Uterus (tissue), 4 donors: Measurements from ENCODE around the gene NOTUM. TPM values are rescaled to one million over a fixed set of nuclear protein-coding genes. Genes with fewer than 3 reads are reported as not detected.
A peak's percentile ranks its signal among the peaks of the same experiment; 100 is the strongest.

Experiments
- DNase-seq, 2 donors: peaks; one replicate each; pipeline ENCODE4 v3.0.0-alpha.2; 2019 to 2020
- H3K27ac ChIP-seq, 2 donors: fragments of 200-600 bp; sonication (generic); 1 replicate in 1 of 2; 2 replicates in 1 of 2; pipeline ENCODE4 v1.5.1; 2016 to 2018
- H3K27me3 ChIP-seq, 2 donors: fragments of 200-600 bp; sonication (generic); one replicate each; pipeline ENCODE4 v1.5.1; 2018 to 2019; ENCODE audit warnings: control low read depth in 1 of 2
- H3K36me3 ChIP-seq, 2 donors: fragments of 200-600 bp; sonication (generic); one replicate each; pipeline ENCODE4 v1.5.1; 2019; ENCODE audit warnings: control low read depth in 1 of 2
- H3K4me1 ChIP-seq, 2 donors: fragments of 200-600 bp; sonication (generic); one replicate each; pipeline ENCODE4 v1.5.1; 2018 to 2019; ENCODE audit warnings: control low read depth in 1 of 2
- H3K4me3 ChIP-seq, 2 donors: fragments of 200-600 bp; sonication (generic); 1 replicate in 1 of 2; 2 replicates in 1 of 2; pipeline ENCODE4 v1.5.1; 2018 to 2019; ENCODE audit warnings: mild to moderate bottlenecking in 1 of 2
- H3K9me3 ChIP-seq, 2 donors: fragments of 200-600 bp; sonication (generic); one replicate each; pipeline ENCODE4 v1.5.1; 2019; ENCODE audit warnings: control low read depth in 1 of 2
- POLR2A ChIP-seq, 2 donors: fragments of 450-650 bp; IDR thresholded peaks; one replicate each; pipeline ENCODE4 v1.6.1; 2016; ENCODE audit warnings: antibody characterized with exemption in 2 of 2, mild to moderate bottlenecking in 1 of 2, moderate library complexity in 1 of 2
- intact Hi-C: fragments of 100-400 bp; cut with DNase I; formaldehyde crosslinking; loops from one replicate; pipeline ENCODE4 v1.15.1; 2023; ENCODE audit warnings: low total_unique reads
- total RNA-seq, 4 donors: library from RNA; depleted of rRNA in 3 of 4; stranded (reverse); fragments of >200 nt in 3 of 4; gene quantifications; one replicate each; pipeline versions ENCODE4 v1.1.0 to v1.2.4, GENCODE V29; 2014 to 2023
- TF ChIP-seq, protein P1 (sequence below), 4 experiments: fragments of 200-600 bp in 2 of 4; fragments of 450-650 bp in 2 of 4; sonication (generic) in 2 of 4; IDR thresholded peaks; one replicate each; pipeline ENCODE4 v1.5.1; 2016 to 2019; ENCODE audit warnings: antibody characterized with exemption in 4 of 4, mild to moderate bottlenecking in 2 of 4, moderate library complexity in 1 of 4
- donor health status: DM: yes; HTN: yes; CAD: no.

The NOTUM gene
- total RNA-seq, 4 donors from 2014 or later: 5.0 TPM; not detected in 3

DNA sequence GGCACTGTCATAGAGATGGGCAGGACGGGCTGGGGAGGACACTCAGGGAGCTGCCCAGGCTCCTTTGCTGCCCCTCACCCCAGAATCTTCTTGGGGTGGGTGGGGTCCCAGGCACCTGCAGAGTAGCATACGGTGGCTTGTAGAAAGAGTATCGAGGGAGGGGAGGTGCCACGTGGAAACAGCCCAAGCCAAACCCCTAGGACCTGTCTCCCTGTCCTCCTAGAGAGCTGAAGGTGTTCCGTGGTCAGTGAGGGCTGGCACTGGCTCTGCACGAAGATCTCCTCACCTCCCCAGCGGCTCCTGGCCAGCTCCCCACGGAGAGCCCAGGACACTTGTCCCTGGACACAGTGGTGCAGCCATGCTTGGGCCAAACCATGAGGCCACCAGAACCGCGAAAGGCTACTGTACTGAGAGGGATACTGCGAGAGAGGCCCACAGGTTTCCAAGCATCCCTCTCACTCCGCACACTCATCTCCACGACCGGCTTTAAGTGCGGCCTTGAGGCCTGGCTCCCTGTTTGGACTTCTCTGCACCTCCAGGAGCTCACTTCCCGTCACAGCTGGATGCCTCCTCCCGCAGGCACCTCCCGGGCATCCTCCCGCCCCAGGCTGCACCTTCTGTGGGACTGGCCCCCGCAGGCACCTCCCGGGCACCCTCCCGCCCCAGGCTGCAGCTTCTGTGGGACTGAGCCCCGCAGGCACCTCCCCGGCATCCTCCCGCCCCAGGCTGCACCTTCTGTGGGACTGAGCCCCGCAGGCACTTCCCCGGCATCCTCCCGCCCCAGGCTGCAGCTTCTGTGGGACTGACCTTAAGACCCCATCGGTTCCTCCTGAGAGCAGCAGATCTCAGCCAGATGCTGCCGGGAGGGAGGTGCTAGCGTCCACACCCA is 31.5 kb downstream of the NOTUM start:
- intact Hi-C loops: no loop called here
- no peak for DNase-seq

DNA sequence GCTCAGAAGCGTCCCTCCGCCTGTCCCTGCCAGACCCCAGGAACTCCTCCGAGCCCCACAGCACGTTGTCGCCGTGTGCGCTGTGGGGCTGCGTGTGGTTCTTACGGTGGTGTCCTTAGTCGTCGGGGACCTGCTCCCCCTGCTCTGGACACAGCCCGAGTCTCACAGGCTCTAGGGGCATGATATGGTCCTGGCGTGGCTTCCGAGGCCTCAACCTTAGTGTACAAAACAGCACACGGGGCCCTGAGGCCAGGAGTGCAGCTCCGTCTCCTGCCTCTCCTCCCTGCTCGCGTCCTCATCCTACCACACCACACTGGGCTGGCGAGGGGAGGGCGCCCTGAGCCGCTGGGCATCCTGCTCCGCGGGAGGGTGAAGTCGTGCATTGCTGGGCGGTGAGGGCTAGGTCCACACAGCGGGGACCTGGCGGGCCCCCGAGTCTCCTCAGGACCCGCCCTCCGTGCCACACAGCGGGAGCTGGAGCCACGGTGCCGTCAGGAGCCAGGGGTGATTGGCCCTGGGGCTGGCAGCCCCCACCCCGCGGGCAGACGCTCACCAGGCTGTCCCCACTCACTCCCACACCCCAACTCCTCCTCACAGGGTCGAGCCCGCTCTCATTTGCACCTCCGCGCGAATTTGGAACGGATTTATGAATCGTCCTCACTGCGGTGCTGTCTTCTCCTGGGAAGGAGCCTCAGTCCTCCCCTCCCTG is 32.3 kb downstream of the NOTUM start:
- no peaks in the 10 kb centered on the region for H3K36me3 ChIP-seq
- H3K9me3 ChIP-seq: no peaks in the 10 kb centered on the region
- DNase-seq: no peak
- H3K27me3 ChIP-seq: no peaks in the 10 kb centered on the region
- intact Hi-C loops: no loop called here
- H3K4me1 ChIP-seq: peaks cover 4 to 19% of the 10 kb centered on the region in 2 donors
- H3K4me3 ChIP-seq: peak overlapping the region; percentile 2 to 51
- TF ChIP-seq, protein P1, sequence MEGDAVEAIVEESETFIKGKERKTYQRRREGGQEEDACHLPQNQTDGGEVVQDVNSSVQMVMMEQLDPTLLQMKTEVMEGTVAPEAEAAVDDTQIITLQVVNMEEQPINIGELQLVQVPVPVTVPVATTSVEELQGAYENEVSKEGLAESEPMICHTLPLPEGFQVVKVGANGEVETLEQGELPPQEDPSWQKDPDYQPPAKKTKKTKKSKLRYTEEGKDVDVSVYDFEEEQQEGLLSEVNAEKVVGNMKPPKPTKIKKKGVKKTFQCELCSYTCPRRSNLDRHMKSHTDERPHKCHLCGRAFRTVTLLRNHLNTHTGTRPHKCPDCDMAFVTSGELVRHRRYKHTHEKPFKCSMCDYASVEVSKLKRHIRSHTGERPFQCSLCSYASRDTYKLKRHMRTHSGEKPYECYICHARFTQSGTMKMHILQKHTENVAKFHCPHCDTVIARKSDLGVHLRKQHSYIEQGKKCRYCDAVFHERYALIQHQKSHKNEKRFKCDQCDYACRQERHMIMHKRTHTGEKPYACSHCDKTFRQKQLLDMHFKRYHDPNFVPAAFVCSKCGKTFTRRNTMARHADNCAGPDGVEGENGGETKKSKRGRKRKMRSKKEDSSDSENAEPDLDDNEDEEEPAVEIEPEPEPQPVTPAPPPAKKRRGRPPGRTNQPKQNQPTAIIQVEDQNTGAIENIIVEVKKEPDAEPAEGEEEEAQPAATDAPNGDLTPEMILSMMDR (IDR thresholded peaks at IDR 0.05): no peak
- no peak overlapping the region for H3K27ac ChIP-seq

More for the DNA sequence above, 31.5 kb downstream of the NOTUM start:
- H3K36me3 ChIP-seq: no peaks in the 10 kb centered on the region
- H3K27ac ChIP-seq: no peak overlapping the region
- TF ChIP-seq POLR2A (IDR thresholded peaks at IDR 0.05): no peak
- TF ChIP-seq, protein P1 (IDR thresholded peaks at IDR 0.05): no peak
- no peaks in the 10 kb centered on the region for H3K9me3 ChIP-seq
- no peaks in the 10 kb centered on the region for H3K27me3 ChIP-seq
- no peak overlapping the region for H3K4me3 ChIP-seq
- H3K4me1 ChIP-seq: peaks cover 4 to 12% of the 10 kb centered on the region in 2 donors

GRCh38 chr17:81927653-81928543 is 33.1 kb downstream of the NOTUM start, which contains the start of gene MAFG:
Gene MAFG (minus strand): TSS chr17:81927735. CDS start chr17:81923185, 4,550 bp downstream.
- intact Hi-C loops: no loop called here
- TF ChIP-seq, protein P1 (IDR thresholded peaks at IDR 0.05): peak in 3 of 4 experiments; percentile 25 to 52 (median 38)
- peak; percentile 65 to 73 for TF ChIP-seq POLR2A (IDR thresholded peaks at IDR 0.05)
- H3K4me1 ChIP-seq: peaks cover 4 to 25% of the 10 kb centered on the region in 2 donors

GRCh38 chr17:81927152-81927652 is 33.8 kb downstream of the NOTUM start:
- peaks cover 4 to 30% of the 10 kb centered on the region in 2 donors for H3K4me1 ChIP-seq
- DNase-seq: peak in 1 of 2 donors; percentile 46
- peak overlapping the region; percentile 60 to 90 for H3K4me3 ChIP-seq
- intact Hi-C loops: no loop called here
- peak overlapping the region; percentile 88 to 93 for H3K27ac ChIP-seq
- TF ChIP-seq, protein P1 (IDR thresholded peaks at IDR 0.05): no peak
- TF ChIP-seq POLR2A (IDR thresholded peaks at IDR 0.05): no peak
- H3K36me3 ChIP-seq: no peaks in the 10 kb centered on the region
- no peaks in the 10 kb centered on the region for H3K27me3 ChIP-seq
- H3K9me3 ChIP-seq: no peaks in the 10 kb centered on the region

More at GRCh38 chr17:81927653-81928543, 33.1 kb downstream of the NOTUM start, which contains the start of gene MAFG:
- Histone ChIP-seq H3K9me3 (no peaks in the 10 kb centered on the region), H3K36me3 (no peaks in the 10 kb centered on the region), H3K27ac (peak within 1 kb of the TSS; percentile 88 to 93), H3K27me3 (no peaks in the 10 kb centered on the region), H3K4me3 (peak within 1 kb of the TSS; percentile 60 to 90)
- peak; percentile 92 to 94 for DNase-seq
